ENCODE data around the gene DDX28. TPM values are rescaled to one million over a fixed set of nuclear protein-coding genes. Genes with fewer than 3 reads are reported as not detected.

DDX28 gene
- total and polyA plus RNA-seq, 10 of the 15 experiments (the other 5 are each of a cell fraction or from before 2014, with no cell fraction given) = 3.6 to 40.4 (median 20.0) TPM

- TF ChIP-seq USF2 (IDR thresholded peaks at IDR 0.05; ENCODE audit: borderline replicate concordance, low read depth, low read length) (no peak), RB1 (IDR thresholded peaks at IDR 0.05; ENCODE audit: borderline replicate concordance) (peak; percentile 85; the same call in 1 of the 2 replicates), FOXK2 (IDR thresholded peaks at IDR 0.05) (peak; percentile 90), SMARCA5 (IDR thresholded peaks at IDR 0.05) (peak; percentile 65; the same call in 1 of the 2 replicates), CBFB (IDR thresholded peaks at IDR 0.05; ENCODE audit: low read depth) (peak; percentile 88; the same call in 1 of the 2 replicates), POLR2AphosphoS5 (IDR thresholded peaks at IDR 0.05; ENCODE audit: low read length) (peak; percentile 90; the same call in 1 of the 2 replicates), ATF2 (IDR thresholded peaks at IDR 0.05; ENCODE audit: low read length) (no peak), RBBP5 (conservative IDR thresholded peaks at IDR 0.05) (peak; percentile 92; the same call in 1 of the 2 replicates), E4F1 (IDR thresholded peaks at IDR 0.05; ENCODE audit: borderline replicate concordance, partially characterized antibody) (peak; percentile 38), MTA3 (IDR thresholded peaks at IDR 0.05; ENCODE audit: borderline replicate concordance, low read length) (no peak), USF1 (IDR thresholded peaks at IDR 0.05; ENCODE audit: borderline replicate concordance, extremely low read length, insufficient read depth, low read depth, low read length) (peak; percentile 18), SMC3 (IDR thresholded peaks at IDR 0.05; ENCODE audit: borderline replicate concordance, low read length) (no peak), RAD21 (IDR thresholded peaks at IDR 0.05; ENCODE audit: insufficient read depth, low read depth, low read length) (no peak), RELA (IDR thresholded peaks at IDR 0.05; ENCODE audit: borderline replicate concordance, partially characterized antibody) (peak; percentile 70), ZNF217 (IDR thresholded peaks at IDR 0.05) (no peak), PBX3 (IDR thresholded peaks at IDR 0.05; ENCODE audit: insufficient replicate concordance, low read depth, low read length) (no peak), ATF7 (IDR thresholded peaks at IDR 0.05; ENCODE audit: low read depth) (peak; percentile 94), BCL11A (IDR thresholded peaks at IDR 0.05; ENCODE audit: low read depth, low read length) (no peak), MEF2B (IDR thresholded peaks at IDR 0.05; ENCODE audit: partially characterized antibody, poor library complexity, severe bottlenecking) (no peak), EP300 (IDR thresholded peaks at IDR 0.05; ENCODE audit: borderline replicate concordance in 1 of 2, control insufficient read depth in 1 of 2, low read depth in 2 of 2, low read length in 2 of 2) (no peak), CREB1 (IDR thresholded peaks at IDR 0.05; ENCODE audit: low read depth) (peak; percentile 99), FOXM1 (IDR thresholded peaks at IDR 0.05; ENCODE audit: low read depth, low read length) (no peak), MYC (IDR thresholded peaks at IDR 0.05; ENCODE audit: insufficient read depth, insufficient read length, insufficient replicate concordance, low read length, severe bottlenecking) (peak; percentile 97)
Observed at GRCh38 chr16:68022728-68023537, at the start of gene DDX28, which contains the start of gene DUS2 (continued).

Data from GM12878 (cell line).